ENCODE measurements around the gene PLA2G4B. TPM values are rescaled to one million over a fixed set of nuclear protein-coding genes. Genes with fewer than 3 reads are reported as not detected.
A peak's percentile ranks its signal among the peaks of the same experiment; 100 is the strongest.

Gene PLA2G4B
- total and polyA plus RNA-seq, 7 donors: 0.92 to 6.5 (median 3.4) TPM; not detected in 1

- peak; percentile 91 for DNase-seq
Observed at GRCh38 chr15:41811432-41812195, 27.0 kb upstream of the PLA2G4B start.

DNA sequence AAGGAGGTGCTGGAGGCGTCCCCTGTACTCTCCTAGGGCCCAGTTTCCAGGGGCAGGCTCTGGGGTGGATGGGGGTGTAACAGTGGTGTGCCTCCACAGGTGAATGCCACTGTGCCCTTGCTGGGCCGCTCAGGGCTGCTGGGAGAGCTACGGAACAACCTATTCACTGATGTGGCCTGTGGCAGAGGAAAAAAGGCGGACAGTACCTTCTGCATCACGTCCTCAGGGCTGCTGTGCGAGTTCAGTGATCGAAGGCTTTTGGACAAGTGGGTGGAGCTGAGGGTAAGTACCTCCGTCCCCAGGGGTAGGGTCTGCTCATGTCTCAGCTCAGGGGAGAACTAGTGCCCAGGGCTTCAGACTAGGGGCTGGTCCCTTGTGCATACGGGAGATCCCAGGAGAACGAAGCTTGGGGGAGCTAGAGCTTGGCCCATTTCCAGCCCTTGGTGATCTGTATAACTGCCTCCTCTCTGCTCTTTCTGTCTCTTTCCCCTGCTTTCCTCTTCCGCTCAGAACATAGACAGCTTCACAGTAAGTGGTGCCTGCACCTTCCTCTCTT lies 25.7 kb upstream of the PLA2G4B start:
- H3K27ac ChIP-seq: no peak overlapping the region
- intact Hi-C loops (cut with DNase I): no loop called here
- peaks cover 17 to 60% (median 37%) of the 10 kb centered on the region in 4 donors for H3K36me3 ChIP-seq
- no peak for TF ChIP-seq POLR2A (IDR thresholded peaks at IDR 0.05)
- no peak for TF ChIP-seq POLR2AphosphoS5 (IDR thresholded peaks at IDR 0.05)
- no peak for TF ChIP-seq EP300 (IDR thresholded peaks at IDR 0.05)
- no peak for TF ChIP-seq CTCF (IDR thresholded peaks at IDR 0.05)
- no peaks in the 10 kb centered on the region for H3K27me3 ChIP-seq
- DNase-seq: no peak
- peaks cover 0 to 6% (median 5%) of the 10 kb centered on the region in 4 donors for H3K4me1 ChIP-seq
- WGBS, 2 donors: 94 to 95% methylated on average over 11 of the region's 11 CpGs
- no peak overlapping the region for H3K4me3 ChIP-seq
- no peaks in the 10 kb centered on the region for H3K9me3 ChIP-seq

More at GRCh38 chr15:41811432-41812195, 27.0 kb upstream of the PLA2G4B start:
- 49 to 52% methylated on average over 18 of the region's 18 CpGs for WGBS, 2 donors
- Histone ChIP-seq H3K27me3 (no peaks in the 10 kb centered on the region), H3K27ac (no peak overlapping the region), H3K9me3 (no peaks in the 10 kb centered on the region), H3K4me1 (peaks cover 0 to 7% (median 5%) of the 10 kb centered on the region in 4 donors), H3K4me3 (no peak overlapping the region), H3K36me3 (peaks cover 6 to 48% (median 25%) of the 10 kb centered on the region in 4 donors)
- intact Hi-C loops (cut with DNase I): loop anchor here (1.0 to 2.0 kb wide), 2 partner anchors 37 to 207 kb away; partner anchors contain the start of gene MAPKBP1
- TF ChIP-seq CTCF (IDR thresholded peaks at IDR 0.05) (peak; percentile 83 to 89 (median 85)), POLR2AphosphoS5 (IDR thresholded peaks at IDR 0.05) (peak in 1 of 4 donors; percentile 18), POLR2A (IDR thresholded peaks at IDR 0.05) (no peak), EP300 (IDR thresholded peaks at IDR 0.05) (no peak)

GRCh38 chr15:41813426-41813825 lies 25.2 kb upstream of the PLA2G4B start:
- H3K27ac ChIP-seq: no peak overlapping the region
- DNase-seq: no peak
- H3K4me3 ChIP-seq: no peak overlapping the region
- H3K9me3 ChIP-seq: no peaks in the 10 kb centered on the region
- H3K4me1 ChIP-seq: peaks cover 0 to 6% (median 5%) of the 10 kb centered on the region in 4 donors
- intact Hi-C loops (cut with DNase I): no loop called here
- TF ChIP-seq POLR2A (IDR thresholded peaks at IDR 0.05): no peak
- TF ChIP-seq POLR2AphosphoS5 (IDR thresholded peaks at IDR 0.05): no peak
- TF ChIP-seq EP300 (IDR thresholded peaks at IDR 0.05): no peak
- no peak for TF ChIP-seq CTCF (IDR thresholded peaks at IDR 0.05)
- 95 to 96% methylated on average over 8 of the region's 8 CpGs for WGBS, 2 donors
- no peaks in the 10 kb centered on the region for H3K27me3 ChIP-seq
- peaks cover 23 to 66% (median 41%) of the 10 kb centered on the region in 4 donors for H3K36me3 ChIP-seq

GRCh38 chr15:41814534-41814933 lies 24.1 kb upstream of the PLA2G4B start:
- Histone ChIP-seq H3K9me3 (no peaks in the 10 kb centered on the region), H3K27me3 (no peaks in the 10 kb centered on the region), H3K27ac (no peak overlapping the region), H3K36me3 (peaks cover 27 to 77% (median 52%) of the 10 kb centered on the region in 4 donors), H3K4me3 (no peak overlapping the region), H3K4me1 (peaks cover 0 to 6% (median 2%) of the 10 kb centered on the region in 4 donors)
- TF ChIP-seq EP300 (IDR thresholded peaks at IDR 0.05) (no peak), CTCF (IDR thresholded peaks at IDR 0.05) (no peak), POLR2A (IDR thresholded peaks at IDR 0.05) (no peak), POLR2AphosphoS5 (IDR thresholded peaks at IDR 0.05) (no peak)
- DNase-seq: no peak
- 86 to 90% methylated on average over 5 of the region's 5 CpGs for WGBS, 2 donors
- intact Hi-C loops (cut with DNase I): no loop called here

All from sigmoid colon (tissue), 7 donors.